Activated CD4-positive, CD25-positive, alpha-beta regulatory T cell treated with anti-CD3 and anti-CD28 coated beads, Interleukin-2, amount 50 U/mL, for 24 hours (primary cell): Measurements from ENCODE around the gene RASSF3.
"Not testable (repeated sequence)": the region's sequence is repeated elsewhere in the genome, so short reads cannot be mapped to it uniquely, and the experiment has no call there.

Source experiments
- ATAC-seq, 2 donors: fragments of 150-1000 bp; cut with Tn5 transposase; one replicate each; pipeline ENCODE4 v1.10.0; 2021; ENCODE audit warnings: mild to moderate bottlenecking in 1 of 2, moderate library complexity in 1 of 2

Gene RASSF3

DNA sequence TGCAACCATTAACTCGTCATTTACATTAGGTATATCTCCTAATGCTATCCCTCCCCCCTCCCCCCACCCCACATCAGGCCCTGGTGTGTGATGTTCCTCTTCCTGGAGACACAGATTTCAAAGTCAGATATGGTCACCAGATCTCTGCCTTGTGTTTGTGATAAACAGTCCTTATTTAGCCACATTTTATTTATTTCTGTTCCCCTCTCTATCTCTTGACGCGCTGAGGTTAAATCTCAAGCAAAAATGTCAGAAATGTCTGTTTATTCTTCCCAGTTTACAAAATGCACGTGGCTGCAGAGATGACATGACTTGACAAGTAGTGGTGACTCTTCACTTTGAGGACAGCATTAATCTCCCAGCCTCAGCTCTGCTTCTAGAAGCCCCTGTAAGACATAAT lies 11.5 kb upstream of the RASSF3 start:
- no peak for ATAC-seq

DNA sequence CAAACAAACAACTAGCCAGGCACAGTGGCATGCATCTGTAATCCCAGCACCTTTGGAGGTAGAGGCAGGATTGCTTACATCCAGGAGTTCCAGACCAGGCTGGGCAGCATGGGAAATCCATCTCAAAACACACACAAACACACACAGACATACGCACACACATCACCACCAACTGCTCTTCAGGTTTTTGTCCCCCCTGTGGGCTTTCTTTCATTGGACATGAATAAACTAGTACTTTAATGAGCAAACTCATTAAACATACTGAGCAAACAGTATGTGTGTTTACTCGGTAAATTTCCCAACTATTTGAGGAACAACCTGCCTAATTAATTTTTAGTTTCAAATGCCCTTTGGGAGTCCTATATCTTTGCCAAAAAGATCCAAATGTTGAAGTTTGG lies 10.1 kb upstream of the RASSF3 start:
- ATAC-seq, result no peak

DNA sequence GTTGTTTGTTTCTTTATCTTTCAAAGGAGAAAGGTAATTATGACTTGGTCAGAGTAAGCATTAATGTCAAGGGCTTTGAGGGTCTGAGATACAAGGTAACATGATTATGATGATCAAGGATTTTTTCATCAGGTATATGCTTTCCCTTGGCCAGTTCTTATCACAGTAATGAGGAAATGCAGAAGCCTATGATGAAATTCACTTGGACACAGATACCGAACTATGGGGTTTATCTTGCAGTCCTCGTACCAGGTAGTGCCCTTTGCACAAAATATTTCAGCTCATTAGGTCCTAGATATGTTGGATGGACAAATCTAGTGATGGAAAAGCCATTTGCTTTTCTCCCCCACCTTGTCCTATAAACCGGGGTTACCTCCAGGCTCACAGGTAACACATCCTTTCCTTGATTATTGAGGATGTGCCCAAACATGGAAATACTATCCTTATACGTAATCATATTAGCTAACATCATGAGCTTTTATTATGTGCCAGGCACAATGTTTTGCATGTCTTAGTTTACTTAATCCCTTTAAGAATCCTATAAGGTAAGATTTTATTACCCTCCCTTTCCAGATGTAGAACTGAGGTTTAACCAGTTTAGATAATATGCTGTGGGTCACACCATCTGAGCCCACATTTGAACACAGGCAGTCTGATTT lies 7.0 kb upstream of the RASSF3 start:
- no peak for ATAC-seq

DNA sequence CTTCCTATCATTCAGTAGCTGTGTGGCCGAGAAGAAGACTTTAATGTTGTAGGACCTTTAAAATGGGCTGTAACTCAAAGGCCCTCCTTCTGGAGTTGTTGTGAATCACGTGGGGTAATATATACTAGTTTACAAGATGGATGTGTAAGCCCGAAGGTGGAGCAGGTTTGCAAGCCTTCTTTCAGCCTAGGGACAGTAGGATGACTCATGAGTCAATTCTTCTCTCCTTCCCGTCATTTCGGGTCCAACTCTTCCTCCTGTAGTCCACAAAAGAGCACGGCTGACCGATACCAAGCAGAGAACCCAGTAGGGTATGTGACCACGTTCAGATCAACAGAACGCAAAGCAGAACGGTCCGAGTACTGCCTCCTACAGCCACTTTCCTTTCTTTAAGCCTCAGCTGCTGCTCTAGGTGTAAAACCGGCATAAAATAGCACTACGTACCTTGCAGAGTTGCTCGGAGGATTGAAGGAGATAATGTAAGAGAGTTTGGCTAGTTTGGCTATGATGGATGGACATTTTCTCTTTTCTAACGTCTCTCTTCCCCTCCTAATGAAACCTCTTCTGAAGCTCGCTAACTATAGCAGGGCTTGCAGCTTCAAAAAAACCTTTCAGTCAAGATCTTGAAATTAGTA lies 1.3 kb upstream of the RASSF3 start:
- peak; percentile 36 to 41 for ATAC-seq

DNA sequence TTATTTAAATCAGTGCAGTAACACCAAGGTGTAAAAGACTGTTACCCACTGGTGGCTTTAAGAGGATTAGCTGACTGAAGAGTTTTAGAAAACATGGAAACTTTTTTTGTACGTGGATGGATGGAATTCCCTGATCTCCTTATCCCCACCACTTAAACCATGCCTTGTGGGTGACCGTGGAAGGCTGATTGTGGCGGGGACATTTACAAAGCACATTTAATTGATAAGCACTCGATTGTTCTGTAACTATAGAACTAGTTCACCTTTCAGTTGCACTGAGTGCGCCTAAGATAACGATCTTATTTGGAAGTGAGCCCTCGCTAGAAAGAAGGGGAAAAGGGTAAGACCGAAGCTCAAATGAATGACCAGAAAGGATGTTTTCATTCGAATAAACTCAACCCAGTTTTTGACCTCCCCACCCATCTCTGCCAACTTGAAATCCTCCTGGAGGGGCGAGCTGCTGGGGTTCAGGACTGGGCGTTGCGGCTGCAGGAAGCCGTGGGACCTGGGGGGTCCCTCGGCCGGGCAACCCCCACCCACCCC lies 688 bp upstream of the RASSF3 start:
- no peak for ATAC-seq

DNA sequence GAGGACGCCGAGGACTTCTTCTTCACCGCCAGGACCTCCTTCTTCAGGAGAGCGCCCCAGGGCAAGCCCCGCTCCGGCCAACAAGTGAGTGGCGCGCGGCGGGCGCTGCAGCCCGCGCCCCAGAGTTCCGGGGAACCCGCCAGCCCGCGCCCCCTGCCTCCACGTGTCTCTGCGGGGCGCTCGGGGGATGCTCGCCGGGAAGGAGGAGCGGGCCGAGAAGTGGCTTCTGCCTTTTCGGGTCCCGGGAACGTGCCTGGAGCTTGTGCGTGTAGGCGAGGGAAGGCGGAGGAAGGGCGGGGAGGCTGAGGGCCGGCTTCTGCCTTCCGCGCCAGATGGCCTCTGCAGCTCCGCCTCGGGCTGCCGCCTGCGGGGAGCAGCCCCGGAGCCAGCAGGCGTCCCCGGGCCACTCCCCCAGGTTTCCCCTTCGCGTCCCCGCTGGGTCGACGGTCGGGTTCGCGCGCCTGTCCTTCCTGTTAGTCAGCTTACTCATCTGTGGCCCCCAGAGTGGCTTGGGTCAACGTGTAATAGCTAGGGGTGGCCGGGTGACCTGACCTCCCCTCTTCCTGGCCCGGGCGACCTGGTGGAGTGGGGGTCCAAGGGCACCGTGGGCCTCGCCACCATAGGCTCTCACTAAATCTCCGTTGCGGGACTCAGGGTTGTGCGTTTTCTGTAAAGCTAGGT lies 505 bp downstream of the RASSF3 start:
- ATAC-seq, result peak; percentile 59 to 62

DNA sequence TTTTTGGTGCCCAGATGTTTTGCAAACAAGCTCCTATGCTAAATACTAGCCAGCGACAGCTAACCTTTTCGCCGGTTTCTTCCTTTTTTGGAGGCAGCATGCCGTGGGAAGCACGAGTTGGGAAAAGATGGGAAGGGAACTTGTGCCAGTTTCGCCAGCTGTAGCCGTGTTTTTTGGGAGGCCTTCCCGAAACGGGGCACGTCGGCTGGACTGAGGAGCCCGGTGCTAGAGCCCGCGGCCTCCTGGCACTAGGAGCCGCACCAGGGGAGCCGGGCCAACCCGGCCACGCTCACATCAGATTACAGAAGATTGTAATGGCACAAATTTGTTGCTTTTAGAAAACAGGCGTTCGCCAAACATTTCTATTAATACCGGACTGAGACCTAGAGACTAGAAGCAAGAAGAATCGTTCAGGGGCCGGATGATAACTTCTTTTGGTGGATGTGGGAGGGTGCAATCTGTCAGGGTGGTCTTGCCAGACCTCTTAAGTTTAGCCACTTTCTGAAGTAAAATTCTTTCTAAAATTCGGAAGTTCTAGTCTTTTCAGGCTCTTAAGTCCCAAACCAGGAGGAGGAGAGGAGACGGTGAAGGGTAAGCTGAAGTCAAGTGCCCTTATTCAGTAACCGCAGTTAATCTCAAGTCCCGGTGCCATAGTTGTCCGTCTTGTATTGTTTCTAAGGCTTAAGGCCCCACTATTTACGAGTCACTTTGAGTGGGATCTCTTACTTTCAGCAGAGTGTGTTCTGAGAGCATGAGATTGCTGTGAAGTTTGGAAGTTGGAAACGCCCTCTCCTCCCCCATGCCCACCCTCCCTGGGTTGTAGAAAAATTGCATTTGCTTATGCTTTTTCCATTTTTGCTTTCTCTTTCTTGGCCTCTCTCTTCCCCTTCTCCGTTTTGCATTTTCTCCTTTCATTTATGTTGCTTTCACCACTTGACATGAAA lies 1.3 kb downstream of the RASSF3 start:
- no peak for ATAC-seq

DNA sequence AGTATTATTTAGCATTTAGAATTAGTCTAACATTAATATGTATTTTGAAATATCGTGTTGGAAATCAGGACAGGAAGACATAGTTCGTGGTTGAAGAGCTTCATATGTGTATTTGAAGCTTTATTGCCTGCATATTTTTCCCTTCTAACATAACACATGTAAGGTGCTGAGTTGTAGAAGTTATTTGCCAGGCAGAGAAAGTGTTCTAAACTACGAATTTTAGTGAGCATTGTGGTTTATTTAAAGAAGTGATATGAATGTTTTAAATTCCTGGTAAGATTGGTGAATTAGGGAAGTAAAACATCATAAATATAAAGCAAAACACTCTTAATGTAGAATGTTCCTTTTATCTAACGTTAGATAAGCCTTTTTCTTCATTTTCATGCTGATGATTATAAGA lies 2.5 kb downstream of the RASSF3 start:
- no peak for ATAC-seq

DNA sequence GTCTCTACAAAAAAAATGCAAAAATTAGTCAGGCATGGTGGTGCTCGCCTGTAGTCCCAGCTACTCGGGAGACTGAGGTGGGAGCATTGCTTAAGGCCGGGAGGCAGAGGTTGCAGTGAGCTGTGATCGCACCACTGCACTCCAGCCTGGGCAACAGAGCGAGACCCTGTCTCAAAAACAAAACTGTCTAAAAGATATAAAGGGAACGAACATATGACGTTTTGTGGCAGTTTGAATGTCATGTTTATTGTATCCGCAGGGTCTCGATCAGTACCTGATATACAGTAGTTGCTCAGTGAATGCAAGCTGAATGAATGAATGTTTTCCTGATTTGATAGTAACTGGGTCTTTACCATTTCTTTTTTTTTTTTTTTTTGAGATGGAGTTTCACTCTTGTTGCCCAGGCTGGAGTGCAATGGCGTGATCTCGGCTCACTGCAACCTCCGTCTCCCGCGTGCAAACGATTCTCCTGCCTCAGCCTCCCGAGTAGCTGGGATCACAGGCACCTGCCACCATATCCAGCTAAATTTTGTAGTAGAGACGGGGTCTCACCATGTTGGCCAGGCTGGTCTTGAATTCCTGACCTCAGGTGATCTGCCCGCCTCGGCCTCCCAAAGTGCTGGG lies 3.6 kb downstream of the RASSF3 start:
- ATAC-seq, result not testable (repeated sequence)

DNA sequence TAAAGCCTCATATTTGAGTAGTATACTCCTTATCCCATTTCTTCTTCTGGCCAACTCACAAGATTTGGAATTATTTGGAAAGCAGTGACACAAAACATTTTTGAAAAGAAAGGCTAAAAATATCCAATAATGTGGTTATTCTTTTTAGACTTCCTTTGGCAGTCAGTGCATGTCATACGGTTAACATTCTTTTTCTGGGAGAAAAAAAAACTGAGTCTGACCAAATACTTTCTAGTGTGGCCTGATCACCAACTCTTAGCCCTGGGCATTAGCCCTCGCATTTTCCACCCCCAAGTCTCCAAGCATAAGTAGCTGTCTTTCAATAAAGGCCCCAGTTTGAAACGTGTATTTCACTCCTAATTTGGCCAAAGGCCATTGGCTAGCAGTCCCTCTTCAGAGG lies 5.9 kb downstream of the RASSF3 start:
- ATAC-seq, result no peak

DNA sequence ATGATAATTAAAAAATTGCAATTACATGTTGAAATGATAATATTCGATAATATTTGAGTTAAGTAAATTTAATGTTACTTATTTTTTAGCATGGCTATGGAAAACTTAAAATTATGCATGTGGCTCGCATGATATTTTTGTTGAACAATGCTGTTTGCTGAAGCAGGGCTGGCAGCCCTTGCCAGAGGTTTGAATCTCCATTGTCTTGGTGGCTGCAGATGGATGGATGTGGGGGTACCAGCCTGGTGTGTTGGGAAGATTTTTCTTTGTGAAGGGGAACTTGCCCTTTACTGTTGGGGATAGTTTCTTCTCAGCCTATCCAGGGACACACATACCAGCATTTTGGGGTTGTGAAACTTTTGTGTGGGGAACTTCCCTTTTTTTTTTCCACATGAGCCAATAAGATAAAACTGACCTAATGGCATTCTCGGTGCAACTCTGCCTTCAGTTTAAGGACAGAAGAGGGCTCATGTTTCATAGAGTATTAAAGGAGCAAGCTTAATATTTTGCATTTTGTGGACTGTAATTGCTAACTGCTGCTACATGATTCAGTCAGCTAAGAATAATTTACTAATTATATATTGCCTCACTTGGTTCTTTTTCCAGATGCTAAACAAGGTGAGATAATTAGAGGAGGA lies 8.8 kb downstream of the RASSF3 start:
- no peak for ATAC-seq

DNA sequence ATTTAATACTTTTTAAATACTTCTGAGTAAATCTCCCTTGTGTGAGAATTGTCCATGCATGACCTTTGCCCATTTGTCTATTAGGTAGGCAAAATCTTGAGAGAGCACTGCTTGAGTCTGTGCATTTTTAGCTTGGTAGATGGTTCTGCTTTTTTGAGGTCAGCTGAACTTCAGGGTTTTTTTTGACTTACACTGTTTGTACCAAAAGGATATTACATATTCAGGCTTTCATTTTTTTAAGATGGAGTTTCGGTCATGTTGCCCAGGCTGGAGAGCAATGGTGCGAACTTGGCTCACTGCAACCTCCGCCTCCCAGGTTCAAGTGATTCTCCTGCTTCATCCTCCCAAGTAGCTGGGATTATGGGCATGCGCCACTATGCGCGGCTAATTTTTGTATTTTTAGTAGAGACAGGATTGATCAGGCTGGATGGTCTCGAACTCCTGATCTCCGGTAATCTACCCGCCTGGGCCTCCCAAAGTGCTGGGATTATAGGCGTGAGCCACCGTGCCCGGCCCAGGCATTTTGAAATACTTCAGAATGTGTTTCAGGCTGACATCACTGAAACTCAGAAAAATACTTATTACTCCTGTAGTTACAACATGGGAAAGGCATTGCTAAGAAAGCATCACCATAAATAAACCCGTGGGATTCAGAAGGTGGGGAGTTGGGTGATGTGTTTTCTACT lies 11.1 kb downstream of the RASSF3 start:
- peak; percentile 18 to 27 for ATAC-seq

DNA sequence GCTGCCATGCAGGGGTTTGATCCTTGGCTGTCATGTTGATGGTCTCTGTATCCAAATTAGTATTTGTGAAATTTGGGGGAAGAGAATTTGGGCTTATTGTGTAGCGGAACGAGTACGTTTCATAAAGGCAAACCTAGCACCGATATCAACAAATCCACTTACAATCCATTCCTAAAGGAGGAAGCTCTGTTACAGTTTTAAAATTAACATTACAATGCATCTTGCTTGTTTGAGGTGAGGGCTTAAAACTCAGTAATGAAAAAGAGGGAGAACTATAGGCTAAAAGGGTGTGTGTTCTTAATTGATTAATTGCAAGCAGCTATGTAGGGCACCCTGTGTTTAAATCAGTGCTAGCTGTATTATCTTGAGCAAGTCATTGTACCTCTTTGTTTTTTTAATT lies 13.7 kb downstream of the RASSF3 start:
- ATAC-seq, result no peak

DNA sequence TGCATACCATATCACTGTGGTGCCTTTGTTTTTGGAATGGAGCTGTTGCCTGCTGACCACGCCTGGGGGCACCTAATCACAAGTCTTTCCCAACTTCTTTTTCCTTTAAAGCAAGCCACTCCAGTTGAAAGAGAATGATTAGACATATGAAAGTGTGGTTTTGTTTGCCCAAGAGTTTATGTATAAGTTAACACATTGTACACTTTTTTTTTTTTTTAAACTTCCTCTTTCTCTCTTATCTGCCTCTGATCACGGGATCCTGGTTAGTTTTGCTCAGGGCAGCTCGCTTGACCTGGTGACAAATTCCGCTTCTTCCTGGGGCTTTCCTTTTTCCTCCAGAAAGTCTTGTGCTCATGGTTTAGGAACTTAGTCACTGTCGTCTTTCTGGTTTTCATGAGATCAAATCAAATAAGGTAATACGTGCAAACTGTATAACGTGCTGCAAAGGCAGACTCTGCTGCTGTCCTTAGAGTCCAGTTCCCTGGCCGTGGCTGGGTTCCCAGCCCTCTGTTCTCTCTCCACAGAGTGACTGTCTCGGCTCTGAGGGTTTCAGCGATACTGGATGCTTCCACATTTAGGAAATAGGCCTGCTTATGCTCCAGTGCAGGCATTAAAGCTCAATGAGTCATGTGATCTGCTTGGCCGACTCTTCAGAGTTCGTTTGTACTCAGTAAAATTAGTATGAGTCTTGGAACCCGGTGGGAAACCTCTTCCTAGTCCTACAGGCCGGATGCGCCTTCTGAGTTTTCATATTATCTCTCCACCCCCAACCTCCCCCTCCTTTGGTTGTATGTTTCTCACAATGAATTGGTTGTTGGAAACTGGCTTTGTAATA lies 15.2 kb downstream of the RASSF3 start:
- peak; percentile 73 to 84 for ATAC-seq

DNA sequence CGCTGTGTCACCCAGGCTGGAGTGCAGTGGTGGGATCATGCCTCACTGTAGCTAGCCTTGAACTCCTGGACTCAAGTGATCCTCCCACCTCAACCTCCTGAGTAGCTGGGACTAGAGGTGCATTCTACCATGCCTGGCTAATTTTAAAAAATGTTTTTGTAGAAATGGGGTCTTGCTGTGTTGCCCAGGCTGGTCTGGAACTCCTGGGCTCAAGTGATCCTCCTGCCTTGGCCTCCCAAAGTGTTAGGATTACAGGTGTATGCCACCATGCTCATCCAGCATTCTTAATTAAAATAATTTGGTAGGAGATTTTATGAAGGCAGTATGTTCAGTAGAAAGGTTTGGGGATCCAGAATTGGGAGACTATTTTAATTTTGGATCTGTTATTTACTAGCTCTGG lies 16.3 kb downstream of the RASSF3 start:
- not testable (repeated sequence) for ATAC-seq

DNA sequence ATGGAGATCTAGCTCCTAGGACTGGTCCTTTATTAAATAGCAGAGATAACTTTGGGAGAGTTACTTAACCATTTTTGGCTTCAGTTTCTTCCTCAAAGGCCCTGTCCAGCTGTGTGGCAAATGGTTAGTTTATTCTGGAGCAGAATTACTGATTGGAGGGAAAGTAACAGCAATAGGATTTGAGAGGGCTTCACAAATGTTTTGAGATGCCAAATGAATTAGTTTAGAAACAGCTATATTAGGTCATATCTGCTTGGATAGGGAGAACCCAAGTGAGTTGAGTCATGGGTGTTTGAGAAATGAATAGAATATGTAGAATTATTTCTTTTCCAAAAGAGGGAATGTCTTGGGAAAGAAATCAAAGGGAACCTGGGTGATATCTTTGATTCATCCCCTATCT lies 17.5 kb downstream of the RASSF3 start:
- ATAC-seq, result no peak

DNA sequence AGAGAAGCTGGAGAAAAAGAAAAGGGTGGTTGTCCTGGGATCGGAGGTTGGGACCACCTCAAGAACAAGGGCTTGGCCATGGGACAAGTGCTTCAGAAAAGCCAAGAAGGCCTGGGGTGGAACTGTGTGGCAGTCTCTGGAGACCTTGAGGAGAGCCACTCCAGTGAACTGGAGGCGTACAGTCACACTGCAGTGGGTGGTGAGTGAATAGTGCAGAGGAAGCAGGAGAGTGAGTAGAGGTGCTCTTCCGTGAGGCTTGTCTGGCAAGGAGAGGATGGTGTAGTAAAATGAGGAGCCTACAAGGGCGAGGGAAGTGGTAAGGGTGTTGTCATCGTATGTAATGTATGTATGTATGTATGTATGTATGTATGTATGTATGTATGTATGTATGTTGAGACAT lies 20.9 kb downstream of the RASSF3 start:
- peak in 1 of 2 donors; percentile 28 for ATAC-seq

DNA sequence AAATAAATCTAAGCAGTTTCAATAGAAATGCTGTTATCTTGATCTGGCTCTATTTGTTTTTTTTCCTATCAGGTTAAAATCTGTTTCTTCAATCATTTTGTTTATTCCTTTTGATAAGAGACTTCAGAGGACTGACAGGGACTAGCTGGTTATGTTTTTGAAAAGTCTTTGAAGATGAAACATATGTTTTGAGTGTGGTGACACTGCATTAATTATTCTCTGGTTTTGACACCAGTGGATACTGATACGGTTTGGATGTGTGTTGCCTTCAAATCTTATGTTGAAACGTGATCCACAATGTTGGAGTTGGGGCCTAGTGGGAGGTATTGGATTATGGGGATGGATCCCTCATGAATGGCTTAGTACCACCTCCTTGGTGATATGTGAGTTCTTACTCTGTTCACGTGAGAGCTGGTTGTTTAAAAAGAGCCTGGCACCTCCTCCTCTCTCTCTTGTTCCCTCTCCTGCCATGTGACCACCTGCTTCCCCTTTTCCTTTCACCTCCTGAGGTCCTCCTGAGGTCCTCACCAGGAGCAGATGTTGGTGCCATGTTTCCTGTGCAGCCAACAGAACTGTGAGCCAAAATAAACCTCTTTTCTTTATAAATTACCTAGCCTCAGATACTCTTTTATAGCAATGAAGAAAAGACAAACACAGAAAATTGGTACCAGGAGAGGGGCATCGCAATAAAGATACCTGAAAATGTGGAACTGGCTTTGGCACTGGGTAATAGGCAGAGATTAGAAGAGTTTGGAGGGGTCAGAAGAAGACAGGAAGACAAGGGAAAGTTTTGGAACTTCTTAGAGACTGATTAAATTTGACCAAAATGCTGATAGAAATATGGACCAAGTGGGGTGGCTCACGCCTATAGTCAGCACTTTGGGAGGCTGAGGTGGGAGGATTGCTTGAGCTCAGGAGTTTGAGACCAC lies 23.0 kb downstream of the RASSF3 start:
- no peak for ATAC-seq

DNA sequence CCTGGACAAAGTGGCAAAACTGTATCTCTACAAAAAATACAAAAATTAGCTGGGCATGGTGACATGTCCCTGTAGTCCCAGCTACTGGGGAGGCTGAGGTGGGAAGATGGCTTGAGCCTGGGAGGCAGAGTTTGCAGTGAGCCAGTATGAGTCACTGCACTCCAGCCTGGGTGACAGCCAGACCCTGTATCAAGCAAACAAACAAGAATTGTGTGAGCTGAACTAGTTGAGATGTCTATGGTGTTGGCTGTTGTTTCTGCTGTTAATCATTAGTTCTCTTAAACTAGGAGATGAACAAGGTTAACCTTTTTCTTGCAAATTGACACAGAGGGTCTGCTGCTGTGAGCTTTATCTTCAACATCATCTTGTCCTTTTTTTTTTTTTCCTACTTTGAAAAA lies 23.6 kb downstream of the RASSF3 start:
- peak; percentile 50 to 63 for ATAC-seq
